Measurements from ENCODE around the gene RGL1. TPM values are rescaled to one million over a fixed set of nuclear protein-coding genes. Genes with fewer than 3 reads are reported as not detected.

Gene RGL1
- total RNA-seq, 4 donors from 2014 or later = 4.0 to 5.1 (median 4.8) TPM

- peak; percentile 28 to 71 for DNase-seq
- Histone ChIP-seq H3K4me3 (no peak overlapping the region), H3K4me1 (peaks cover 0 to 32% of the 10 kb centered on the region in 2 donors), H3K9me3 (no peaks in the 10 kb centered on the region), H3K27ac (peak overlapping the region; percentile 61 to 72 (median 70)), H3K36me3 (no peaks in the 10 kb centered on the region), H3K27me3 (no peaks in the 10 kb centered on the region)
- TF ChIP-seq POLR2A (IDR thresholded peaks at IDR 0.05) (peak in 1 of 2 donors; percentile 11), CTCF (IDR thresholded peaks at IDR 0.05 in 4 of 5, conservative IDR thresholded peaks at IDR 0.05 in 1 of 5) (no peak)
- intact Hi-C loops (cut with DNase I; ENCODE audit: low total_unique reads) = no loop called here
- no peak for ATAC-seq
- in situ Hi-C loops (cut with MboI; ENCODE audit: low sequenced_read_pairs in 4 of 4) = no loop called here
Measured at GRCh38 chr1:183870351-183871077, 65.6 kb downstream of the RGL1 start.

GRCh38 chr1:183871142-183871541 lies 66.2 kb downstream of the RGL1 start:
- Histone ChIP-seq H3K4me1 (peaks cover 3 to 35% of the 10 kb centered on the region in 2 donors), H3K27me3 (no peaks in the 10 kb centered on the region), H3K36me3 (no peaks in the 10 kb centered on the region), H3K27ac (peak overlapping the region; percentile 61 to 72 (median 70)), H3K9me3 (no peaks in the 10 kb centered on the region), H3K4me3 (no peak overlapping the region)
- TF ChIP-seq POLR2A (IDR thresholded peaks at IDR 0.05) = no peak
- TF ChIP-seq CTCF (IDR thresholded peaks at IDR 0.05 in 4 of 5, conservative IDR thresholded peaks at IDR 0.05 in 1 of 5) = no peak
- intact Hi-C loops (cut with DNase I; ENCODE audit: low total_unique reads) = no loop called here
- in situ Hi-C loops (cut with MboI; ENCODE audit: low sequenced_read_pairs in 4 of 4) = no loop called here
- peak in 1 of 2 donors; percentile 57 for ATAC-seq
- DNase-seq = no peak

GRCh38 chr1:183871601-183872000 lies 66.7 kb downstream of the RGL1 start:
- Histone ChIP-seq H3K36me3 (no peaks in the 10 kb centered on the region), H3K27ac (peak overlapping the region; percentile 61 to 72 (median 70)), H3K4me3 (no peak overlapping the region), H3K4me1 (peaks cover 7 to 39% of the 10 kb centered on the region in 2 donors), H3K27me3 (no peaks in the 10 kb centered on the region), H3K9me3 (no peaks in the 10 kb centered on the region)
- no peak for ATAC-seq
- TF ChIP-seq CTCF (IDR thresholded peaks at IDR 0.05 in 4 of 5, conservative IDR thresholded peaks at IDR 0.05 in 1 of 5) (no peak), POLR2A (IDR thresholded peaks at IDR 0.05) (no peak)
- no peak for DNase-seq
- intact Hi-C loops (cut with DNase I; ENCODE audit: low total_unique reads) = no loop called here
- in situ Hi-C loops (cut with MboI; ENCODE audit: low sequenced_read_pairs in 4 of 4) = no loop called here

- Histone ChIP-seq H3K9me3 (no peaks in the 10 kb centered on the region), H3K4me1 (peaks cover 14 to 47% of the 10 kb centered on the region in 2 donors), H3K27me3 (no peaks in the 10 kb centered on the region), H3K27ac (peak overlapping the region in 3 of 4 donors; percentile 69 to 72 (median 70)), H3K36me3 (no peaks in the 10 kb centered on the region), H3K4me3 (no peak overlapping the region)
- DNase-seq = no peak
- intact Hi-C loops (cut with DNase I; ENCODE audit: low total_unique reads) (no loop called here), in situ Hi-C loops (cut with MboI; ENCODE audit: low sequenced_read_pairs in 4 of 4) (no loop called here)
- ATAC-seq = no peak
- TF ChIP-seq POLR2A (IDR thresholded peaks at IDR 0.05) (no peak), CTCF (IDR thresholded peaks at IDR 0.05 in 4 of 5, conservative IDR thresholded peaks at IDR 0.05 in 1 of 5) (no peak)
Measured at GRCh38 chr1:183872403-183872802, 67.5 kb downstream of the RGL1 start.
